ENCODE data around the gene N4BP2. TPM values are rescaled to one million over a fixed set of nuclear protein-coding genes. Genes with fewer than 3 reads are reported as not detected.

N4BP2 gene
- total RNA-seq, 1 donor from 2014 or later, result 5.0 TPM

GRCh38 chr4:40196272-40196671 lies 139.6 kb downstream of the N4BP2 start:
- Histone ChIP-seq H3K36me3 (no peaks in the 10 kb centered on the region), H3K27ac (replicated peaks) (no peak overlapping the region), H3K9me3 (replicated peaks) (no peaks in the 10 kb centered on the region), H3K4me3 (no peak overlapping the region), H3K4me1 (no peaks in the 10 kb centered on the region), H3K27me3 (ENCODE audit: low read depth) (peaks cover 78% of the 10 kb centered on the region)
- intact Hi-C loops (cut with micrococcal nuclease), result no loop called here
- no peak for DNase-seq
- TF ChIP-seq CTCF (IDR thresholded peaks at IDR 0.05; ENCODE audit: borderline replicate concordance), result no peak

GRCh38 chr4:40196724-40197281 lies 140.2 kb downstream of the N4BP2 start, which contains the start of gene RHOH:
TSS of gene RHOH (plus strand) at chr4:40197031. CDS start at chr4:40243387, 46,356 bp downstream.
- Histone ChIP-seq H3K4me1 (no peaks in the 10 kb centered on the region), H3K36me3 (no peaks in the 10 kb centered on the region), H3K4me3 (no peak within 1 kb of the TSS)

GRCh38 chr4:40197879-40198689 lies 141.4 kb downstream of the N4BP2 start:
- intact Hi-C loops (cut with micrococcal nuclease), result no loop called here
- TF ChIP-seq CTCF (IDR thresholded peaks at IDR 0.05; ENCODE audit: borderline replicate concordance), result no peak
- DNase-seq, result no peak
- H3K27ac ChIP-seq (replicated peaks), result no peak overlapping the region
- no peaks in the 10 kb centered on the region for H3K9me3 ChIP-seq (replicated peaks)
- H3K36me3 ChIP-seq, result no peaks in the 10 kb centered on the region
- H3K4me3 ChIP-seq, result no peak overlapping the region
- peaks cover 77% of the 10 kb centered on the region for H3K27me3 ChIP-seq (ENCODE audit: low read depth)
- H3K4me1 ChIP-seq, result no peaks in the 10 kb centered on the region

More at GRCh38 chr4:40196724-40197281, 140.2 kb downstream of the N4BP2 start, which contains the start of gene RHOH:
- H3K27me3 ChIP-seq (ENCODE audit: low read depth), result peaks cover 81% of the 10 kb centered on the region
- H3K27ac ChIP-seq (replicated peaks), result no peak within 1 kb of the TSS
- TF ChIP-seq CTCF (IDR thresholded peaks at IDR 0.05; ENCODE audit: borderline replicate concordance), result no peak
- DNase-seq, result no peak
- intact Hi-C loops (cut with micrococcal nuclease), result no loop called here
- H3K9me3 ChIP-seq (replicated peaks), result no peaks in the 10 kb centered on the region

GRCh38 chr4:40199179-40199670 lies 142.6 kb downstream of the N4BP2 start:
- no peak for TF ChIP-seq CTCF (IDR thresholded peaks at IDR 0.05; ENCODE audit: borderline replicate concordance)
- no peaks in the 10 kb centered on the region for H3K9me3 ChIP-seq (replicated peaks)
- peaks cover 71% of the 10 kb centered on the region for H3K27me3 ChIP-seq (ENCODE audit: low read depth)
- H3K4me3 ChIP-seq, result no peak overlapping the region
- DNase-seq, result no peak
- no peak overlapping the region for H3K27ac ChIP-seq (replicated peaks)
- no peaks in the 10 kb centered on the region for H3K36me3 ChIP-seq
- intact Hi-C loops (cut with micrococcal nuclease), result no loop called here
- no peaks in the 10 kb centered on the region for H3K4me1 ChIP-seq

GRCh38 chr4:40199999-40200874 lies 143.6 kb downstream of the N4BP2 start:
- H3K4me3 ChIP-seq, result no peak overlapping the region
- H3K27me3 ChIP-seq (ENCODE audit: low read depth), result peaks cover 66% of the 10 kb centered on the region
- no peak for DNase-seq
- intact Hi-C loops (cut with micrococcal nuclease), result no loop called here
- H3K9me3 ChIP-seq (replicated peaks), result no peaks in the 10 kb centered on the region
- no peak for TF ChIP-seq CTCF (IDR thresholded peaks at IDR 0.05; ENCODE audit: borderline replicate concordance)
- no peak overlapping the region for H3K27ac ChIP-seq (replicated peaks)
- H3K36me3 ChIP-seq, result no peaks in the 10 kb centered on the region
- no peaks in the 10 kb centered on the region for H3K4me1 ChIP-seq

Measured in left ventricle myocardium inferior (tissue), 1 donor.